HepG2 (cell line): ENCODE measurements around the gene LYPLA2. TPM values are rescaled to one million over a fixed set of nuclear protein-coding genes. Genes with fewer than 3 reads are reported as not detected.

ENCODE experiments used
- AHR ChIP-seq: IDR thresholded peaks from 2 replicates; pipeline ENCODE4 v1.6.1; 2018; ENCODE audit warnings: missing genetic modification reagents, missing compliant biosample characterization
- CENPBD1 ChIP-seq: sonication (generic); formaldehyde crosslinking; IDR thresholded peaks from 2 replicates; pipeline ENCODE4 v1.8.0; 2022; ENCODE audit warnings: missing genetic modification reagents, low read depth, mild to moderate bottlenecking, borderline replicate concordance
- ERF ChIP-seq: IDR thresholded peaks from 2 replicates; pipeline ENCODE4 v1.6.1; 2018; ENCODE audit warnings: missing biosample characterization, missing genetic modification reagents
- FOSL2 ChIP-seq: sonication (generic); formaldehyde crosslinking; IDR thresholded peaks from 2 replicates; pipeline ENCODE4 v1.4.0; 2020; ENCODE audit warnings: missing genetic modification reagents
- FOXC1 ChIP-seq: sonication (generic); formaldehyde crosslinking; IDR thresholded peaks from 2 replicates; pipeline ENCODE4 v1.8.0; 2022; ENCODE audit warnings: mild to moderate bottlenecking, missing genetic modification reagents, borderline replicate concordance
- GABPB1 ChIP-seq: IDR thresholded peaks from 2 replicates; pipeline ENCODE4 v1.6.1; 2016; ENCODE audit warnings: mild to moderate bottlenecking, missing genetic modification reagents, moderate library complexity, missing compliant biosample characterization
- HMG20A ChIP-seq: IDR thresholded peaks from 2 replicates; pipeline ENCODE4 v1.6.1; 2016; ENCODE audit warnings: borderline replicate concordance
- HOXA5 ChIP-seq: sonication (generic); formaldehyde crosslinking; IDR thresholded peaks from 2 replicates; pipeline ENCODE4 v1.4.0; 2020; ENCODE audit warnings: missing genetic modification reagents
- KMT2B ChIP-seq: IDR thresholded peaks from 2 replicates; pipeline ENCODE4 v1.6.1; 2016; ENCODE audit warnings: missing genetic modification reagents, missing compliant biosample characterization
- MEF2D ChIP-seq: sonication (generic); formaldehyde crosslinking; IDR thresholded peaks from 2 replicates; pipeline ENCODE4 v1.5.1; 2020; ENCODE audit warnings: mild to moderate bottlenecking, missing genetic modification reagents
- PATZ1 ChIP-seq: sonication (generic); formaldehyde crosslinking; IDR thresholded peaks from 2 replicates; pipeline ENCODE4 v1.4.0; 2020; ENCODE audit warnings: missing genetic modification reagents
- PHF20 ChIP-seq: sonication (generic); formaldehyde crosslinking; IDR thresholded peaks from 2 replicates; pipeline ENCODE4 v1.5.0; 2020; ENCODE audit warnings: mild to moderate bottlenecking, missing genetic modification reagents
- RAD21 ChIP-seq: fragments of 450-650 bp; formaldehyde crosslinking; IDR thresholded peaks from 2 replicates; pipeline ENCODE4 v1.5.0; 2020; ENCODE audit warnings: mild to moderate bottlenecking
- RBFOX2 ChIP-seq: fragments of 200-400 bp; formaldehyde crosslinking; IDR thresholded peaks from 2 replicates; pipeline ENCODE4 v1.6.1; 2017; ENCODE audit warnings: low read depth, mild to moderate bottlenecking, low read length
- SAP130 ChIP-seq: IDR thresholded peaks from 2 replicates; pipeline ENCODE4 v1.6.1; 2016; ENCODE audit warnings: low read depth
- SNAPC5 ChIP-seq: sonication (generic); formaldehyde crosslinking; IDR thresholded peaks from 2 replicates; pipeline ENCODE4 v1.8.1; 2023; ENCODE audit warnings: mild to moderate bottlenecking, missing genetic modification reagents, borderline replicate concordance
- SP140L ChIP-seq: sonication (generic); formaldehyde crosslinking; IDR thresholded peaks from 2 replicates; pipeline ENCODE4 v1.4.0; 2020; ENCODE audit warnings: missing genetic modification reagents, borderline replicate concordance
- TEAD3 ChIP-seq: optimal IDR thresholded peaks from 2 replicates; pipeline ENCODE3; 2016; ENCODE audit warnings: borderline replicate concordance
- THAP11 ChIP-seq: IDR thresholded peaks from 2 replicates; pipeline ENCODE4 v1.6.1; 2016; ENCODE audit warnings: missing biosample characterization, missing genetic modification reagents
- YY1 ChIP-seq: IDR thresholded peaks from 2 replicates; pipeline ENCODE4 v1.6.1; 2011; ENCODE audit warnings: low read length, low read depth, moderate library complexity, mild to moderate bottlenecking; ENCODE audit not compliant: insufficient read depth, insufficient replicate concordance
- ZFP82 ChIP-seq: sonication (generic); formaldehyde crosslinking; IDR thresholded peaks from 2 replicates; pipeline ENCODE4 v1.5.1; 2020; ENCODE audit warnings: mild to moderate bottlenecking, missing genetic modification reagents, borderline replicate concordance
- ZNF124 ChIP-seq: sonication (generic); formaldehyde crosslinking; IDR thresholded peaks from 2 replicates; pipeline ENCODE4 v1.4.0; 2020; ENCODE audit warnings: missing genetic modification reagents
- ZNF263 ChIP-seq: sonication (generic); formaldehyde crosslinking; IDR thresholded peaks from 2 replicates; pipeline ENCODE4 v1.4.0; 2020; ENCODE audit warnings: missing genetic modification reagents
- ZNF296 ChIP-seq: sonication (generic); formaldehyde crosslinking; conservative IDR thresholded peaks from 2 replicates; pipeline ENCODE4 v1.5.0; 2020; ENCODE audit warnings: mild to moderate bottlenecking, missing genetic modification reagents
- ZNF30 ChIP-seq: sonication (generic); formaldehyde crosslinking; IDR thresholded peaks from 2 replicates; pipeline ENCODE4 v1.5.0; 2020; ENCODE audit warnings: mild to moderate bottlenecking, missing genetic modification reagents
- ZNF501 ChIP-seq: sonication (generic); formaldehyde crosslinking; IDR thresholded peaks from 2 replicates; pipeline ENCODE4 v1.5.1; 2020; ENCODE audit warnings: mild to moderate bottlenecking, moderate library complexity, missing genetic modification reagents
- ZNF558 ChIP-seq: sonication (generic); formaldehyde crosslinking; IDR thresholded peaks from 2 replicates; pipeline ENCODE4 v1.9.0; 2022; ENCODE audit warnings: mild to moderate bottlenecking, missing genetic modification reagents, borderline replicate concordance
- ZSCAN21 ChIP-seq: sonication (generic); formaldehyde crosslinking; IDR thresholded peaks from 2 replicates; pipeline ENCODE4 v1.8.0; 2022; ENCODE audit warnings: mild to moderate bottlenecking, missing genetic modification reagents, moderate library complexity, borderline replicate concordance
- ZSCAN30 ChIP-seq: sonication (generic); formaldehyde crosslinking; IDR thresholded peaks from 2 replicates; pipeline ENCODE4 v1.5.0; 2020; ENCODE audit warnings: mild to moderate bottlenecking, missing genetic modification reagents
- polyA plus RNA-seq, 8 experiments: library from polyadenylated mRNA; depleted of rRNA in 3 of 8; stranded (reverse) in 7 of 8; unstranded in 1 of 8; fragments of >200 nt; fragmentation: Illumina TruSeq in 4 of 8; extraction: Trizol in 4 of 8; gene quantifications; 2 replicates each; pipeline versions ENCODE4 v1.2.1 to v1.2.3, GENCODE V29; 2011 to 2016; ENCODE audit warnings: low read depth in 4 of 8, missing spikeins in 1 of 8, mixed read lengths in 1 of 8; ENCODE audit not compliant: insufficient read depth in 1 of 8
- total RNA-seq, 5 experiments: library from RNA; depleted of rRNA; stranded (reverse); fragments of >200 nt; fragmentation: Illumina TruSeq; extraction: Trizol; gene quantifications; 2 replicates each; pipeline ENCODE4 v1.2.3, GENCODE V29; 2016; ENCODE audit warnings: low read depth in 1 of 5

LYPLA2 gene
- total and polyA plus RNA-seq, 2 of the 13 experiments (the other 11 are each of a cell fraction or from before 2014, with no cell fraction given): 72.1 to 73.2 TPM

DNA sequence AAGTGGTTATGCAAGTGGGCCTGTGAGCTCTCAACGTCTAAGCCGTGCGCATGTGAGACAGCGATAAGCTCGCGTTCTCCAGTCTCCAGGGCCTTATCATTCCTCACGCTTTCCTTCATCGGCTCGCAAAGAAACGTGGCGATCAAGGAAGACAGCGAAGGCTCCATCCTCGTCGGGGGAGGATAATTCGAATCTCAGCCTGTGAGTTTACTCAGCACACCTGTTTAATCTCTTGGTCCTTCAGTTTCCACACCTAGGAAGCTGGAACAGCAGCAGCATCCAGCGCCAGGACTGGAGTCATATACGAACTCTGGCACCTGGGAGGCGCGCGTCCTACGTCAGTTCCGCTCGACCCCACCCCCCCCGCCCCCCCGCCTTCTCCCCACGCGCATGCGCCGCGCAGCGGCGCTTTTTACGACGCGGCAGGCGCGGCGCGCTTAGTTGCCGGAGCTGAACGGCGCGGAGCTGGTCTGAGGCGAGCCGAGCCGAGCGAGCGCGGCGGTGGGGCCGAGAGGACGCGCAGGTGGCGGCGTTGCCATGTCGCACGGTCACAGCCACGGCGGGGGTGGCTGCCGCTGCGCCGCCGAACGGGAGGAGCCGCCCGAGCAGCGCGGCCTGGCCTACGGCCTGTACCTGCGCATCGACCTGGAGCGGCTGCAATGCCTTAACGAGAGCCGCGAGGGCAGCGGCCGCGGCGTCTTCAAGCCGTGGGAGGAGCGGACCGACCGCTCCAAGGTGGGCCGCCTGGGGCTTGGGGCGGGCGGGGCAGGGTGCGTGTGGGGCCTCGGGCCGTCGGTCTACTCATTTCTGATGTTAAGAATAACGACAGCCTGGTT, 12.7 kb upstream of the LYPLA2 start, which contains the start of gene PITHD1 (continued):
- 0 out of 2 replicates have a peak, but pooled peaks have one; percentile 38 for TF ChIP-seq MEF2D (CRISPR knock-in tag)
- TF ChIP-seq ZNF263 (CRISPR knock-in tag): peak; percentile 35
- TF ChIP-seq AHR (CRISPR knock-in tag): peak; percentile 40; the same call in 1 of the 2 replicates
- peak; percentile 22 for TF ChIP-seq FOSL2 (CRISPR knock-in tag)
- peak; percentile 20; the same call in 1 of the 2 replicates for TF ChIP-seq ZSCAN30 (CRISPR knock-in tag)
- peak; percentile 79 for TF ChIP-seq ZNF558 (CRISPR knock-in tag)
- TF ChIP-seq FOXC1 (CRISPR knock-in tag): no peak
- peak; percentile 13; the same call in 1 of the 2 replicates for TF ChIP-seq SNAPC5 (CRISPR knock-in tag)
- no peak; the same call in 1 of the 2 replicates for TF ChIP-seq CENPBD1 (CRISPR knock-in tag)
- peak; percentile 56; the same call in 1 of the 2 replicates for TF ChIP-seq ZSCAN21 (CRISPR knock-in tag)
- peak; percentile 26 for TF ChIP-seq TEAD3 (CRISPR knock-in tag)
- peak; percentile 28; the same call in 1 of the 2 replicates for TF ChIP-seq RAD21 (CRISPR knock-in tag)
- peak; percentile 70 for TF ChIP-seq YY1
- no peak for TF ChIP-seq ZNF124 (CRISPR knock-in tag)
- TF ChIP-seq HMG20A (CRISPR knock-in tag): no peak
- peak; percentile 61 for TF ChIP-seq ZNF501 (CRISPR knock-in tag)
- 0 out of 2 replicates have a peak, but pooled peaks have one; percentile 49 for TF ChIP-seq ZNF30 (CRISPR knock-in tag)
- peak; percentile 75; the same call in 1 of the 2 replicates for TF ChIP-seq KMT2B
- TF ChIP-seq SAP130 (CRISPR knock-in tag): peak; percentile 91
- peak; percentile 77 for TF ChIP-seq PHF20 (CRISPR knock-in tag)
- peak; percentile 78 for TF ChIP-seq THAP11 (CRISPR knock-in tag)
- no peak; the same call in 1 of the 2 replicates for TF ChIP-seq ZFP82
- peak; percentile 78; the same call in 1 of the 2 replicates for TF ChIP-seq ERF (CRISPR knock-in tag)
- peak; percentile 91 for TF ChIP-seq RBFOX2
- peak; percentile 91 for TF ChIP-seq GABPB1
- TF ChIP-seq ZNF296 (CRISPR knock-in tag): no peak
- peak; percentile 68; the same call in 1 of the 2 replicates for TF ChIP-seq SP140L (CRISPR knock-in tag)
- peak; percentile 22; the same call in 1 of the 2 replicates for TF ChIP-seq PATZ1
- TF ChIP-seq HOXA5 (CRISPR knock-in tag): peak; percentile 57; the same call in 1 of the 2 replicates
